ENCODE results near the gene CDH10. TPM values are rescaled to one million over a fixed set of nuclear protein-coding genes. Genes with fewer than 3 reads are reported as not detected.

Gene CDH10
- total and polyA plus RNA-seq, 2 of the 4 experiments (the other 2 are of a cell fraction) = 0.18 to 0.21 TPM

DNA sequence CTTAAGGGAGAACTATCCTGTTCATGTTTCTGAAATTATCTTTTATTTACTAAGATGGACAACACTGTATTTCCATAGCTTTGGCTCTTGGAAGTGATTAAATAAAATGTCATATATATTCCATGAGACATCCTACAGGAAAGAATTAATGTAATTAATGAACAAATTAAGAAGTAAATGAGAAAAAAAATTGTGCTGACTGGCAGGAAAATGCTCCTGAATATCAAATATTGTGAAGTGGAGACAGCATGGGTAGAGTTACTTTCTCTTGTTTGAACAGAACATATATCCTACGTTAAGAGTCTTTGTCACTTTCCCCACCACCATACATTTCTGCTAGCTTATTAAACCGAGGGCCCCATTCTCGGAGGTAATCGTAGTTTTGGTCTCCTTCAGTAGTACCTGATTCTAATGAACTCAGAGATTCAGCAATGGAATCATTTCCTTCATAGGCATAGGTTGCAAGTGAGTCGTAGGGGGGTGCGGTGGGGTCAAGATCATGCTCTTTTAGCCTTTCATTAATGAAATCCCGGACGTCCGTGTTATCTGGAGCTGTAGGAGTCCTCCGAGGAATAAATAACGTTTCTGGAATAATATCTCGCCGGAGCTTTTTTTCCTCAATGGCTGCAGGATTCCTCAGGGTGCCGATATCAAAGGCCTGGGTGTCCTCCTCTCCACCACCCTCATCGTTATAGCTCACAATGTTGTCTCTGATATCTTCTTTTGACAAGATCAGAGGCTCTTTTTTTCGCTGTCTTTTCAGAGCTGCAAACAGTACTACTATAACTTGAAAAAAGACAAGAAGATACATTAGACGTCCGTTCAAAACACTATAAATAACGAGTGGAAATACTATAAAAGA is 157.2 kb downstream of the CDH10 start:
- ChIA-PET CTCF (no interaction called here), POLR2A (ENCODE audit: unreplicated experiment) (no interaction called here)
- no peak overlapping the region for H2BK120ac ChIP-seq (ENCODE audit: low read depth, low read length)
- H3K27me3 ChIP-seq (ENCODE audit: control insufficient read depth, insufficient read depth, low read length) = no peaks in the 10 kb centered on the region
- H2BK5ac ChIP-seq (ENCODE audit: low read depth, low read length, poor library complexity, severe bottlenecking) = no peak overlapping the region
- no peak overlapping the region for H2BK15ac ChIP-seq (ENCODE audit: low read depth, low read length)
- no peak overlapping the region for H3K14ac ChIP-seq (replicated peaks; ENCODE audit: low read depth, low read length)
- no peaks in the 10 kb centered on the region for H3K36me3 ChIP-seq (ENCODE audit: control insufficient read depth, insufficient read depth, low read length)
- H3K4me2 ChIP-seq (ENCODE audit: low read depth, low read length) = no peak overlapping the region
- no peak overlapping the region for H3K9ac ChIP-seq (ENCODE audit: low read depth, low read length)
- H4K91ac ChIP-seq (ENCODE audit: insufficient read depth, low read depth, low read length) = no peak overlapping the region
- H2AK9ac ChIP-seq (replicated peaks; ENCODE audit: low read depth, low read length, poor library complexity) = no peak overlapping the region
- no peak overlapping the region for H2AK5ac ChIP-seq (ENCODE audit: low read depth, low read length)
- no peak overlapping the region for H2AFZ ChIP-seq (replicated peaks; ENCODE audit: low read length, poor library complexity)
- no TSS peak for BruUV-seq (replicated peaks)
- no peaks in the 10 kb centered on the region for H3K9me3 ChIP-seq (ENCODE audit: control insufficient read depth, insufficient read depth, low read length)
- no peak for DNase-seq
- H4K5ac ChIP-seq (ENCODE audit: low read depth, low read length) = no peak overlapping the region
- H3K27ac ChIP-seq (ENCODE audit: insufficient read depth, low read length) = no peak overlapping the region
- no peaks in the 10 kb centered on the region for H3K4me1 ChIP-seq (ENCODE audit: control insufficient read depth, insufficient read depth, low read length)
- H2BK20ac ChIP-seq (ENCODE audit: low read depth, low read length) = no peak overlapping the region
- 41% methylated on average over 10 of the region's 19 CpGs; no CpG with 5 or more reads in 1 of the 2 experiments for WGBS, 2 experiments (ENCODE audit: extremely low coverage in 2 of 2, insufficient read length in 1 of 2)
- H3K79me1 ChIP-seq (ENCODE audit: low read depth in 1 of 2, low read length in 2 of 2) = no peaks in the 10 kb centered on the region
- no peak overlapping the region for H4K8ac ChIP-seq (ENCODE audit: low read depth in 2 of 2, low read length in 2 of 2)
- no peaks in the 10 kb centered on the region for H3K9me1 ChIP-seq (ENCODE audit: insufficient read depth, low read length)
- intact Hi-C loops (cut with micrococcal nuclease) (no loop called here), in situ Hi-C loops (cut with MboI; ENCODE audit: low sequenced_read_pairs) (no loop called here), dilution Hi-C loops (cut with HindIII; ENCODE audit: low sequenced_read_pairs, unreplicated experiment) (no loop called here)
- ATAC-seq (ENCODE audit: low read depth) = no peak
- H4K20me1 ChIP-seq (ENCODE audit: insufficient read depth, low read length) = no peaks in the 10 kb centered on the region
- TF ChIP-seq MAZ (IDR thresholded peaks at IDR 0.05; ENCODE audit: borderline replicate concordance, low read depth, low read length) (no peak), MAFK (IDR thresholded peaks at IDR 0.05; ENCODE audit: low read depth, low read length) (peak; percentile 63)
- H3K56ac ChIP-seq (ENCODE audit: extremely low read depth, insufficient read depth, low read length) = no peak overlapping the region
- H3K4ac ChIP-seq (ENCODE audit: low read depth, low read length) = no peak overlapping the region
- H3K18ac ChIP-seq (ENCODE audit: low read depth, low read length) = no peak overlapping the region
- H3K23ac ChIP-seq (ENCODE audit: low read depth, low read length) = no peak overlapping the region
- H3K4me3 ChIP-seq (ENCODE audit: insufficient read depth, low read depth, low read length) = no peak overlapping the region

Data from IMR-90 (cell line).